GM12878 (cell line): ENCODE measurements around the gene CTNNA2. TPM values are rescaled to one million over a fixed set of nuclear protein-coding genes. Genes with fewer than 3 reads are reported as not detected.

Experiments
- ATAC-seq: fragments of 200-7000 bp; cut with Tn5 transposase; 3 replicates; pipeline ENCODE4 v1.9.1; 2020; ENCODE audit warnings: mild to moderate bottlenecking, moderate library complexity
- BruUV-seq: library from RNA; stranded (reverse); fragments of 400-500 nt; replicated peaks from 2 replicates; lab custom pipeline; 2021; lab: Mats Ljungman, UMichigan
- CTCF ChIA-PET: fragments of 300-600 bp; sonication (Branson Sonifier 250); formaldehyde crosslinking; extraction: SDS; loops from one replicate; lab custom pipeline; 2021; ENCODE audit warnings: inconsistent platforms; lab: Yijun Ruan, JAX
- POLR2A ChIA-PET: fragments of 350-600 bp; formaldehyde crosslinking; extraction: SDS; loops from one replicate; lab custom pipeline; 2021; ENCODE audit warnings: inconsistent platforms; lab: Charles Lee
- RAD21 ChIA-PET: fragments of 300-600 bp; sonication (Branson Sonifier 250); formaldehyde crosslinking; loops from one replicate; lab custom pipeline; 2023; ENCODE audit warnings: antibody characterized with exemption; ENCODE audit not compliant: unreplicated experiment; lab: Charles Lee
- SMC1A ChIA-PET: fragments of 300-600 bp; sonication (Branson Sonifier 250); formaldehyde crosslinking; loops from one replicate; lab custom pipeline; 2023; ENCODE audit not compliant: unreplicated experiment, uncharacterized antibody; lab: Charles Lee
- DNase-seq: peaks from one replicate; pipeline ENCODE4 v3.0.0-alpha.2; 2011; ENCODE audit warnings: low read depth, low spot score
- FAIRE-seq: peaks from 3 replicates; lab custom pipeline; 2011; peaks lifted over from hg19 to GRCh38; lab: Jason Lieb, UNC
- H2AFZ ChIP-seq: 2 replicates; pipeline ENCODE4 v1.6.0; 2011; ENCODE audit warnings: low read depth, low read length, control low read depth; ENCODE audit not compliant: control insufficient read depth
- H3K27ac ChIP-seq: 2 replicates; pipeline ENCODE4 v1.5.1; 2011; ENCODE audit warnings: control low read depth; ENCODE audit not compliant: control insufficient read depth, insufficient read depth
- H3K27me3 ChIP-seq, 2 experiments: replicated peaks in 1 of 2; 2 replicates each; pipeline versions ENCODE4 v1.6.0 to v1.6.1; 2011; ENCODE audit warnings: low read length in 1 of 2; ENCODE audit not compliant: control insufficient read depth in 2 of 2, insufficient read depth in 2 of 2
- H3K36me3 ChIP-seq, 2 experiments: 2 replicates each; pipeline ENCODE4 v1.5.1; 2011; ENCODE audit warnings: low read length in 1 of 2; ENCODE audit not compliant: control insufficient read depth in 2 of 2, insufficient read depth in 2 of 2
- H3K4me1 ChIP-seq: 2 replicates; pipeline ENCODE4 v1.6.1; 2011; ENCODE audit warnings: mild to moderate bottlenecking, low read length, moderate library complexity, mixed read lengths; ENCODE audit not compliant: control insufficient read depth, insufficient read depth
- H3K4me2 ChIP-seq: 2 replicates; pipeline ENCODE4 v1.6.0; 2011; ENCODE audit warnings: control low read depth; ENCODE audit not compliant: control insufficient read depth, insufficient read depth
- H3K4me3 ChIP-seq: fragments of 200-600 bp; sonication (generic); 2 replicates; pipeline ENCODE4 v1.5.1; 2016
- H3K79me2 ChIP-seq: 2 replicates; pipeline ENCODE4 v1.6.0; 2011; ENCODE audit warnings: low read length; ENCODE audit not compliant: control insufficient read depth, insufficient read depth
- H3K9ac ChIP-seq: 2 replicates; pipeline ENCODE4 v1.8.0; 2011; ENCODE audit warnings: low read length, control low read depth, mixed read lengths; ENCODE audit not compliant: control insufficient read depth, insufficient read depth
- H3K9me3 ChIP-seq: replicated peaks from 3 replicates; pipeline ENCODE4 v1.5.1; 2011; ENCODE audit warnings: mild to moderate bottlenecking, low read length; ENCODE audit not compliant: control insufficient read depth, insufficient read depth
- H4K20me1 ChIP-seq: 2 replicates; pipeline ENCODE4 v1.6.0; 2011; ENCODE audit not compliant: control insufficient read depth, insufficient read depth
- ASH2L ChIP-seq: fragments of 300-600, 200-600 bp; sonication (generic); IDR thresholded peaks from 2 replicates; pipeline ENCODE4 v1.6.1; 2017; ENCODE audit warnings: low read depth, mild to moderate bottlenecking, borderline replicate concordance
- CEBPZ ChIP-seq: fragments of 150-350 bp; IDR thresholded peaks from 2 replicates; pipeline ENCODE4 v1.6.1; 2016; ENCODE audit warnings: low read depth, low read length
- IRF3 ChIP-seq: fragments of 450-650 bp; IDR thresholded peaks from 2 replicates; pipeline ENCODE4 v1.6.1; 2014; ENCODE audit warnings: mild to moderate bottlenecking
- IRF4 ChIP-seq: IDR thresholded peaks from 2 replicates; pipeline ENCODE4 v1.6.1; 2011; ENCODE audit warnings: low read depth, low read length
- NR2C1 ChIP-seq: fragments of 450-650 bp; IDR thresholded peaks from 2 replicates; pipeline ENCODE4 v1.6.1; 2017; ENCODE audit warnings: antibody characterized with exemption, mild to moderate bottlenecking, moderate library complexity
- SMAD1 ChIP-seq: fragments of 450-650 bp; IDR thresholded peaks from 2 replicates; pipeline ENCODE4 v1.6.1; 2018; ENCODE audit warnings: mild to moderate bottlenecking, low read depth; ENCODE audit not compliant: partially characterized antibody
- SPI1 ChIP-seq: IDR thresholded peaks from 2 replicates; pipeline ENCODE4 v1.6.1; 2011; ENCODE audit warnings: low read depth, mild to moderate bottlenecking, low read length, moderate library complexity, borderline replicate concordance; ENCODE audit not compliant: insufficient read depth
- TAF1 ChIP-seq: IDR thresholded peaks from 2 replicates; pipeline ENCODE4 v1.6.1; 2011; ENCODE audit warnings: mild to moderate bottlenecking, low read depth, low read length, borderline replicate concordance
- ZNF24 ChIP-seq: fragments of 450-650 bp; IDR thresholded peaks from 2 replicates; pipeline ENCODE4 v1.6.1; 2017; ENCODE audit warnings: antibody characterized with exemption, mild to moderate bottlenecking
- WGBS: methylation state at CpG from one replicate; pipeline ENCODE4 v1.1.6; 2016; ENCODE audit warnings: low lambda C conversion rate; ENCODE audit not compliant: insufficient replicate concordance, insufficient coverage; ENCODE audit errors: missing lambda C conversion rate; 5-methylcytosine and 5-hydroxymethylcytosine counted together
- in situ Hi-C: fragments of 300-500 bp; cut with MboI; formaldehyde crosslinking; loops from 9 replicates; pipeline ENCODE4 v1.14.3; 2018; ENCODE audit warnings: mixed read lengths
- intact Hi-C: fragments of 100-400 bp; cut with micrococcal nuclease; formaldehyde crosslinking; loops from one replicate; pipeline ENCODE4 v1.14.2; 2022; ENCODE audit not compliant: unreplicated experiment
- polyA plus RNA-seq, 11 experiments: library from polyadenylated mRNA; depleted of rRNA in 4 of 11; unstranded in 6 of 11; stranded (reverse) in 5 of 11; fragments of >200 nt; fragmentation: Nextera tagmentation in 4 of 11; fragmentation: Illumina TruSeq in 1 of 11; extraction: Ambion mirVana in 4 of 11; extraction: Trizol in 1 of 11; gene quantifications; 1 replicate in 1 of 11; 2 replicates in 10 of 11; pipeline versions ENCODE4 v1.2.1 to v1.2.3, GENCODE V29; 2011 to 2016; ENCODE audit warnings: inconsistent platforms in 2 of 11, missing spikeins in 2 of 11, low read depth in 1 of 11
- total RNA-seq, 4 experiments: library from RNA; depleted of rRNA in 3 of 4; stranded (reverse); fragments of >200 nt in 3 of 4; fragmentation: Illumina TruSeq in 1 of 4; extraction: Trizol in 1 of 4; gene quantifications; 2 replicates each; pipeline versions ENCODE4 v1.2.1 to v1.2.3, GENCODE V29; 2013 to 2021
- TF ChIP-seq, protein P1 (sequence below): IDR thresholded peaks from 2 replicates; pipeline ENCODE4 v1.6.1; 2012; ENCODE audit warnings: low read depth, low read length, improper control_type of control experiment

CTNNA2 gene
- total and polyA plus RNA-seq, 10 of the 15 experiments (the other 5 are each of a cell fraction or from before 2014, with no cell fraction given) = 2.4 to 36.2 (median 6.6) TPM

DNA sequence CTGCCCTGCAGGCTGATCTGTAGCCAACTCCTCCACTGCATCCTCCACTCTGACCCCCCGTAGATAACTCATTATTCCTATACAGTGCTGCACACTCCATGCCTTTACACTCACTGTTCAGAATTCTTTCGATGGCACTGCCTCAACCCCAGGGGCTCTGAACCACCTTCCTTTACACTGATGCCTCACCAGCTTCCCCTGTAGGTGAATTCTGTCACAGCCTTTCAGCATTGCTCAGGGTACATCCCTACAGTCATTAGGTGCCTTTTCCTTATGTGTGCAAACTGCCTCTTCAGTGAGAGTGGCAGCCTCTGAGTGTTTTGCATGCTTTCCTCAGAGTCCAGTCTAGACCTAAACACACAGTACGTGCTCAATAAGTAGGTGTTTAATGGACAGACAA is 472.3 kb downstream of the CTNNA2 start:
- BruUV-seq = no TSS peak

More for the DNA sequence above, 472.3 kb downstream of the CTNNA2 start:
- H3K4me3 ChIP-seq = no peak overlapping the region
- no peak overlapping the region for H3K9ac ChIP-seq
- H3K27me3 ChIP-seq = no peaks in the 10 kb centered on the region
- DNase-seq (no peak), ATAC-seq (no peak), FAIRE-seq (no peak)
- intact Hi-C loops = no loop called here
- CTCF ChIA-PET = no interaction called here
- SMC1A ChIA-PET = no interaction called here
- no peaks in the 10 kb centered on the region for H3K79me2 ChIP-seq
- WGBS = 27% methylated on average over 3 of the region's 3 CpGs
- TF ChIP-seq, protein P1, sequence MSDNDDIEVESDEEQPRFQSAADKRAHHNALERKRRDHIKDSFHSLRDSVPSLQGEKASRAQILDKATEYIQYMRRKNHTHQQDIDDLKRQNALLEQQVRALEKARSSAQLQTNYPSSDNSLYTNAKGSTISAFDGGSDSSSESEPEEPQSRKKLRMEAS = no peak
- TF ChIP-seq SPI1 (no peak), IRF3 (no peak), IRF4 (no peak), ASH2L (no peak), ZNF24 (no peak), TAF1 (no peak), SMAD1 (no peak), NR2C1 (no peak), CEBPZ (no peak)
- no peaks in the 10 kb centered on the region for H3K36me3 ChIP-seq
- in situ Hi-C loops = no loop called here
- H3K9me3 ChIP-seq = no peaks in the 10 kb centered on the region
- no peak overlapping the region for H3K27ac ChIP-seq
- no peaks in the 10 kb centered on the region for H3K4me1 ChIP-seq
- H2AFZ ChIP-seq = no peak overlapping the region
- RAD21 ChIA-PET = no interaction called here
- H3K4me2 ChIP-seq = no peak overlapping the region
- POLR2A ChIA-PET = no interaction called here
- no peaks in the 10 kb centered on the region for H4K20me1 ChIP-seq
